Measurements from ENCODE around the gene TCL1B.

Gene TCL1B

GRCh38 chr14:95674613-95675012, 11.6 kb upstream of the TCL1B start:
- no peaks in the 10 kb centered on the region for H3K27me3 ChIP-seq (ENCODE audit: low read depth, low read length)

GRCh38 chr14:95675486-95675885, 10.7 kb upstream of the TCL1B start:
- Histone ChIP-seq H3K4me3 (ENCODE audit: low read depth in 1 of 2, low read length in 2 of 2) (no peak overlapping the region), H3K27me3 (ENCODE audit: low read depth, low read length) (no peaks in the 10 kb centered on the region), H3K36me3 (ENCODE audit: control insufficient read depth in 1 of 2, insufficient read depth in 2 of 2, low read length in 2 of 2) (no peaks in the 10 kb centered on the region), H3K4me1 (ENCODE audit: control insufficient read depth in 1 of 2, insufficient read depth in 2 of 2, low read length in 2 of 2) (no peaks in the 10 kb centered on the region), H3K27ac (ENCODE audit: low read length) (no peak overlapping the region), H3K9me3 (ENCODE audit: control insufficient read depth in 1 of 2, low read length in 2 of 2) (no peaks in the 10 kb centered on the region)

More at GRCh38 chr14:95674613-95675012, 11.6 kb upstream of the TCL1B start:
- Histone ChIP-seq H3K27ac (ENCODE audit: low read length) (no peak overlapping the region), H3K4me1 (ENCODE audit: control insufficient read depth in 1 of 2, insufficient read depth in 2 of 2, low read length in 2 of 2) (no peaks in the 10 kb centered on the region), H3K9me3 (ENCODE audit: control insufficient read depth in 1 of 2, low read length in 2 of 2) (no peaks in the 10 kb centered on the region), H3K36me3 (ENCODE audit: control insufficient read depth in 1 of 2, insufficient read depth in 2 of 2, low read length in 2 of 2) (no peaks in the 10 kb centered on the region), H3K4me3 (ENCODE audit: low read depth in 1 of 2, low read length in 2 of 2) (no peak overlapping the region)

- Histone ChIP-seq H3K27ac (ENCODE audit: low read length) (no peak overlapping the region), H3K9me3 (ENCODE audit: control insufficient read depth in 1 of 2, low read length in 2 of 2) (no peaks in the 10 kb centered on the region), H3K4me3 (ENCODE audit: low read depth in 1 of 2, low read length in 2 of 2) (no peak overlapping the region), H3K27me3 (ENCODE audit: low read depth, low read length) (no peaks in the 10 kb centered on the region), H3K4me1 (ENCODE audit: control insufficient read depth in 1 of 2, insufficient read depth in 2 of 2, low read length in 2 of 2) (no peaks in the 10 kb centered on the region), H3K36me3 (ENCODE audit: control insufficient read depth in 1 of 2, insufficient read depth in 2 of 2, low read length in 2 of 2) (no peaks in the 10 kb centered on the region)
Observed at GRCh38 chr14:95677179-95677835, 8.9 kb upstream of the TCL1B start.

DNA sequence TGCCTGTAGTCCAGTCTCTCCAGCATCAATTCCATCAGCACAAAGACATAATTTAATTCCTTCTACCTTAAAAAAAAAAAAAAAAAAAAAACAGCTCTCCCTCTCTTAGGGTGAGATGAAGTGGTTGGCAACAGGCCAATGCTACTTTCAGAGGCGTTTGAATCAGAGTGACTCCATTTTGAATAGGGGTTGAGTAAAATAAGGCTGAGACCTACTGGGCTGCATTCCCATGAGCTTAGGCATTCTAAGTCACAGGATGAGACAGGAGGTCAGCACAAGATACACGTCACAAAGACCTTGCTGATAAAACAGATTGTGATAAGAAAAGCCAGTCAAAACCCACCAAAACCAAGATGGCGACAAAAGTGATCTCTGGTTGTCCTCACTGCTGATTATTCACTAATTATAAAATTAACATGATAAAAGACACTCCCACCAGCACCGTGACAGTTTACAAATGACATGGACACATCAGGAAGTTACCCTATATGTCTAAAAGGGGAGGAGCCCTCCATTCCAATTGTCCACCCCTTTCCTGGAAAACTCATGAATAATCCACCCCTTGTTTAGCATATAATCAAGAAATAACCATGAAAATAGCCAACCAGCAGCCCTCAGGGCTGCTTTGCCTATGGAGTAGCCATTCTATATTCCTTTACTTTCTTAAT, 6.9 kb upstream of the TCL1B start:
- Histone ChIP-seq H3K36me3 (ENCODE audit: control insufficient read depth in 1 of 2, insufficient read depth in 2 of 2, low read length in 2 of 2) (no peaks in the 10 kb centered on the region), H3K27me3 (ENCODE audit: low read depth, low read length) (no peaks in the 10 kb centered on the region), H3K4me1 (ENCODE audit: control insufficient read depth in 1 of 2, insufficient read depth in 2 of 2, low read length in 2 of 2) (no peaks in the 10 kb centered on the region), H3K9me3 (ENCODE audit: control insufficient read depth in 1 of 2, low read length in 2 of 2) (no peaks in the 10 kb centered on the region), H3K4me3 (ENCODE audit: low read depth in 1 of 2, low read length in 2 of 2) (no peak overlapping the region), H3K27ac (ENCODE audit: low read length) (no peak overlapping the region)

DNA sequence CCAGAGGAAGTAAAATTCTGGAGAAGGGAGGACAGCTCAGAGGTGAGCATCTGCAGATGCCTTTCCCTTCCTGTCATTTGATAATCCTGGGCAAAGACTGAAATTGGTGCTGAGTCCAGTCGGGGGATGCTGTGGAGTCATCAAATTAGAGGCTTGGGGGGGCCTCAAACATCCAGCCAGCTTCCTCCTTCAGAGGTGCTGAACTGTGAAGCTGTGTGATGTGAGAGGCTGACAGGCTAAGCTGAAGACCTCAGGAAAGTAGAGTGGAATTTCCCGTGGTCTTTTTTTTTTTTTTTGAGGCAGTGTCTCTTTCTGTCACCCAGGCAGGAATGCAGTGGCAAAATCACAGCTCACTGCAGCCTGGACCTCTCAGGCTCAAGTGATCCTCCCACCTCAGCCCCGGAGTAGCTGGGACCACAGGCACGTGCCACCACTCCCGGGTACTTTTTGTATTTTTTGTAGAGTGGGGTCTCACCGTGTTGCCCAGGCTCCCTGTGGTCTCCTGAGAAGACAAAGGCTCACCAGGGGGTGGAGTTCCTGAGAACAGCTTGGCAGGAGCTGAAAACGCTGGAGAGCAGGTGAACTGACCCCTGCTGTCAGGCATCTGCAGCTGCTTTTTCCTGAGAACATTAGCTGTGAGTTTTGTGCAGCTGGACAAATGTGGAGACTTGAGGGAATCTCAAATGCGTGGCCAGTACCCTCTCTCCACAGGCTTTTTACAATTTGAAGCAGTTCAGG, 6.1 kb upstream of the TCL1B start:
- Histone ChIP-seq H3K4me3 (ENCODE audit: low read depth in 1 of 2, low read length in 2 of 2) (no peak overlapping the region), H3K27me3 (ENCODE audit: low read depth, low read length) (no peaks in the 10 kb centered on the region), H3K4me1 (ENCODE audit: control insufficient read depth in 1 of 2, insufficient read depth in 2 of 2, low read length in 2 of 2) (no peaks in the 10 kb centered on the region), H3K36me3 (ENCODE audit: control insufficient read depth in 1 of 2, insufficient read depth in 2 of 2, low read length in 2 of 2) (no peaks in the 10 kb centered on the region), H3K9me3 (ENCODE audit: control insufficient read depth in 1 of 2, low read length in 2 of 2) (no peaks in the 10 kb centered on the region), H3K27ac (ENCODE audit: low read length) (no peak overlapping the region)

DNA sequence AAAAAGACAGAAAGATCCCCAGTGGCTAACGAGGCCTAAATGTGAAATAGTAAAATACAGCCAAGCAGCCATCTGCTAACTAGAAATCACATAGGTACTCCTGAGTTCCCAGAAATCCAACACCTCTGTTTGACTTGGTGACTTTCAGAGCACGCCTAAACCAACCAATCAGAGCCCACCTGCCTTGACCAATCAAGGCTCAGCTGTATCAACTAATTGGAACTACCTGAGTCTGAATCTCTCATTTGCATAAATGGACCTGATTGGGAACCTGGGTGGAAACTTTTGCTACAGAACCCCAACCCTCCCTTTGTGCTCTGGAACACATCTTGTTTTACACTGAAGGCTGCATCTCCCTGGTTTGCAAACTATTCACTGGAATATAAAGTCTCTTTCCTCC, 5.1 kb upstream of the TCL1B start:
- Histone ChIP-seq H3K4me1 (ENCODE audit: control insufficient read depth in 1 of 2, insufficient read depth in 2 of 2, low read length in 2 of 2) (no peaks in the 10 kb centered on the region), H3K27me3 (ENCODE audit: low read depth, low read length) (no peaks in the 10 kb centered on the region)

GRCh38 chr14:95683793-95684192, 2.4 kb upstream of the TCL1B start:
- H3K4me3 ChIP-seq (ENCODE audit: low read depth in 1 of 2, low read length in 2 of 2), result no peak overlapping the region
- H3K27ac ChIP-seq (ENCODE audit: low read length), result no peak overlapping the region
- H3K36me3 ChIP-seq (ENCODE audit: control insufficient read depth in 1 of 2, insufficient read depth in 2 of 2, low read length in 2 of 2), result no peaks in the 10 kb centered on the region
- H3K4me1 ChIP-seq (ENCODE audit: control insufficient read depth in 1 of 2, insufficient read depth in 2 of 2, low read length in 2 of 2), result no peaks in the 10 kb centered on the region
- H3K9me3 ChIP-seq (ENCODE audit: control insufficient read depth in 1 of 2, low read length in 2 of 2), result no peaks in the 10 kb centered on the region
- no peaks in the 10 kb centered on the region for H3K27me3 ChIP-seq (ENCODE audit: low read depth, low read length)

More for the DNA sequence above, 5.1 kb upstream of the TCL1B start:
- Histone ChIP-seq H3K9me3 (ENCODE audit: control insufficient read depth in 1 of 2, low read length in 2 of 2) (no peaks in the 10 kb centered on the region), H3K27ac (ENCODE audit: low read length) (no peak overlapping the region), H3K4me3 (ENCODE audit: low read depth in 1 of 2, low read length in 2 of 2) (no peak overlapping the region), H3K36me3 (ENCODE audit: control insufficient read depth in 1 of 2, insufficient read depth in 2 of 2, low read length in 2 of 2) (no peaks in the 10 kb centered on the region)

DNA sequence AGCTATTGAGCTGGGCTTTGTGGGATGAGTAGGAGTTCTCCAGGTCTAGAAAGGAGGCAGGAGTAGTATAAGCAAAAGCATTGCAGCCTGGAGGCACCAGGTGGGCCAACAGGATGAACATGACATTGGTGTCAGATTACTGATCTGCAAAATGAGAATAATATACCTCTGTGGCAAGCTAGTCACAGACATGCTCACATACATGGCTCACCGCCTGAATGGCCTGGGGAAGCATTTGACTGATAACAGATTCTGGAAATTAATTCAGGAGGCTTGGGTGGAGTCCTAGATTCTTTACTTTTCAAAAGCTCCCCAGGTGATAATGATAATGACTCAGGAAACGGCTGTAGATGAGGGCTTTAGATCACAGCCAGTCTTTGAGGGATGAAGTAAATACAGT, 709 bp downstream of the TCL1B start:
- no peaks in the 10 kb centered on the region for H3K9me3 ChIP-seq (ENCODE audit: control insufficient read depth in 1 of 2, low read length in 2 of 2)
- H3K4me3 ChIP-seq (ENCODE audit: low read depth in 1 of 2, low read length in 2 of 2), result no peak overlapping the region
- H3K36me3 ChIP-seq (ENCODE audit: control insufficient read depth in 1 of 2, insufficient read depth in 2 of 2, low read length in 2 of 2), result no peaks in the 10 kb centered on the region
- no peak overlapping the region for H3K27ac ChIP-seq (ENCODE audit: low read length)
- no peaks in the 10 kb centered on the region for H3K4me1 ChIP-seq (ENCODE audit: control insufficient read depth in 1 of 2, insufficient read depth in 2 of 2, low read length in 2 of 2)
- H3K27me3 ChIP-seq (ENCODE audit: low read depth, low read length), result no peaks in the 10 kb centered on the region

GRCh38 chr14:95689441-95689840, 3.2 kb downstream of the TCL1B start:
- no peaks in the 10 kb centered on the region for H3K4me1 ChIP-seq (ENCODE audit: control insufficient read depth in 1 of 2, insufficient read depth in 2 of 2, low read length in 2 of 2)
- H3K36me3 ChIP-seq (ENCODE audit: control insufficient read depth in 1 of 2, insufficient read depth in 2 of 2, low read length in 2 of 2), result no peaks in the 10 kb centered on the region
- H3K4me3 ChIP-seq (ENCODE audit: low read depth in 1 of 2, low read length in 2 of 2), result no peak overlapping the region
- no peaks in the 10 kb centered on the region for H3K9me3 ChIP-seq (ENCODE audit: control insufficient read depth in 1 of 2, low read length in 2 of 2)
- no peak overlapping the region for H3K27ac ChIP-seq (ENCODE audit: low read length)
- no peaks in the 10 kb centered on the region for H3K27me3 ChIP-seq (ENCODE audit: low read depth, low read length)

DNA sequence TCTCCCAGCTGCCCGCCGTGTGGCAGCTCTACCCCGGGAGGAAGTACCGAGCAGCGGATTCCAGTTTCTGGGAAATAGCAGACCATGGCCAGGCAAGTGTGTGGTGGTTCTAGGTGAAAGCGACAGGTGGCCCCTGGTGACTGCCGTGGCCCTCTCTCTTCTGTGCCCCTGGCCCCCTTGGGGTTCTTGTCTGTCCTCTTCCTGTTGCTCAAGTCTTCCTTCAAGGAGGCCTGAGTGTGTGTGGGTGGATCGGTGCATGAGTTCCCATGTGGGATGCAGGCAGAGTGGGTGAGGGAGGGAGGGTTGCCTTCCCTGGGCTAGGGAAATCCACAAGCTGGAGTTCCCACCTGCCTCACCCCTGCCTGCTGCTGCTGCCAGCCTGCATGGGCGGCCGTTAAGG, 4.6 kb downstream of the TCL1B start:
- Histone ChIP-seq H3K4me1 (ENCODE audit: control insufficient read depth in 1 of 2, insufficient read depth in 2 of 2, low read length in 2 of 2) (no peaks in the 10 kb centered on the region), H3K27me3 (ENCODE audit: low read depth, low read length) (no peaks in the 10 kb centered on the region), H3K4me3 (ENCODE audit: low read depth in 1 of 2, low read length in 2 of 2) (no peak overlapping the region), H3K27ac (ENCODE audit: low read length) (no peak overlapping the region), H3K9me3 (ENCODE audit: control insufficient read depth in 1 of 2, low read length in 2 of 2) (no peaks in the 10 kb centered on the region), H3K36me3 (ENCODE audit: control insufficient read depth in 1 of 2, insufficient read depth in 2 of 2, low read length in 2 of 2) (no peaks in the 10 kb centered on the region)

- Histone ChIP-seq H3K36me3 (ENCODE audit: control insufficient read depth in 1 of 2, insufficient read depth in 2 of 2, low read length in 2 of 2) (no peaks in the 10 kb centered on the region), H3K9me3 (ENCODE audit: control insufficient read depth in 1 of 2, low read length in 2 of 2) (no peaks in the 10 kb centered on the region), H3K4me3 (ENCODE audit: low read depth in 1 of 2, low read length in 2 of 2) (no peak overlapping the region), H3K27me3 (ENCODE audit: low read depth, low read length) (no peaks in the 10 kb centered on the region), H3K27ac (ENCODE audit: low read length) (no peak overlapping the region), H3K4me1 (ENCODE audit: control insufficient read depth in 1 of 2, insufficient read depth in 2 of 2, low read length in 2 of 2) (no peaks in the 10 kb centered on the region)
Observed at GRCh38 chr14:95691591-95691990, 5.4 kb downstream of the TCL1B start.

Measured in muscle layer of duodenum (tissue), 2 donors.